Chondrocyte (in vitro differentiated cells): ENCODE data around the gene FHIT. TPM values are rescaled to one million over a fixed set of nuclear protein-coding genes. Genes with fewer than 3 reads are reported as not detected.

Experiments
- DNase-seq: peaks from one replicate; pipeline ENCODE4 v3.0.0; 2021; ENCODE audit warnings: mixed read lengths, low spot score
- H3K27ac Mint-ChIP-seq: one replicate; pipeline ENCODE4 v1.8.0; 2021; ENCODE audit warnings: mild to moderate bottlenecking, moderate library complexity, mixed read lengths; ENCODE audit not compliant: unreplicated experiment
- H3K27me3 Mint-ChIP-seq: 2 replicates; pipeline ENCODE4 v1.8.0; 2021; ENCODE audit warnings: low read depth, mixed read lengths
- H3K36me3 Mint-ChIP-seq: 2 replicates; pipeline ENCODE4 v1.8.0; 2021; ENCODE audit warnings: low read depth, mixed read lengths
- H3K4me1 Mint-ChIP-seq: 2 replicates; pipeline ENCODE4 v1.8.0; 2021; ENCODE audit warnings: low read depth, mild to moderate bottlenecking, mixed read lengths
- H3K4me3 Mint-ChIP-seq: one replicate; pipeline ENCODE4 v1.8.0; 2021; ENCODE audit warnings: mild to moderate bottlenecking, moderate library complexity, mixed read lengths; ENCODE audit not compliant: unreplicated experiment
- H3K9me3 Mint-ChIP-seq: 2 replicates; pipeline ENCODE4 v1.8.0; 2021; ENCODE audit warnings: low read depth, mixed read lengths
- total RNA-seq: library from RNA; stranded (reverse); gene quantifications from 3 replicates; pipeline ENCODE4 v1.2.1, GENCODE V29; 2021
- TF ChIP-seq, protein P1 (sequence below): fragments of 200-600 bp; sonication (generic); IDR thresholded peaks from 2 replicates; pipeline ENCODE4 v1.5.0; 2021; ENCODE audit warnings: antibody characterized with exemption, mild to moderate bottlenecking, moderate library complexity

Gene FHIT
- total RNA-seq, 1 donor from 2014 or later, result 3.8 TPM

DNA sequence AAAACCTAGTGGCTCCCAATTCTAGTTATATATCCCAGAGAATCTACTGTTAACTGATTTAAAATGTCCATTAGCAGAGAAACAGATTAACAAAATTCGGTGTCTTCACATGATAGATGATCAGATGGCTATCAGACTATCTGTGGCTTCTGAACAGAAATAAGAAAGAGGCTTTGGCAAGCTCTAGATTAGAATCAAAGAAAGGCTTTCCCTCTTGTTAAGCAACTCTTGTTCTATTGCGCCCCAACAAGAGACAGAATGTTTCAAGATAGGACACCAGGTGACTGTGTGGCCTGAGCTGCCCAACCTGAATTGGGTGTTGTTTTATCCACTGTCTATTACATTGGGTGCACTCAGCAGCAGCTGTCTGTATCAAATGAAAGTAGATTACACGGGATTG, 483.7 kb downstream of the FHIT start:
- Mint-ChIP-seq H3K36me3 (no peaks in the 10 kb centered on the region), H3K4me1 (peaks cover 3% of the 10 kb centered on the region), H3K27me3 (no peaks in the 10 kb centered on the region), H3K9me3 (no peaks in the 10 kb centered on the region), H3K27ac (no peak overlapping the region), H3K4me3 (no peak overlapping the region)
- TF ChIP-seq, protein P1, sequence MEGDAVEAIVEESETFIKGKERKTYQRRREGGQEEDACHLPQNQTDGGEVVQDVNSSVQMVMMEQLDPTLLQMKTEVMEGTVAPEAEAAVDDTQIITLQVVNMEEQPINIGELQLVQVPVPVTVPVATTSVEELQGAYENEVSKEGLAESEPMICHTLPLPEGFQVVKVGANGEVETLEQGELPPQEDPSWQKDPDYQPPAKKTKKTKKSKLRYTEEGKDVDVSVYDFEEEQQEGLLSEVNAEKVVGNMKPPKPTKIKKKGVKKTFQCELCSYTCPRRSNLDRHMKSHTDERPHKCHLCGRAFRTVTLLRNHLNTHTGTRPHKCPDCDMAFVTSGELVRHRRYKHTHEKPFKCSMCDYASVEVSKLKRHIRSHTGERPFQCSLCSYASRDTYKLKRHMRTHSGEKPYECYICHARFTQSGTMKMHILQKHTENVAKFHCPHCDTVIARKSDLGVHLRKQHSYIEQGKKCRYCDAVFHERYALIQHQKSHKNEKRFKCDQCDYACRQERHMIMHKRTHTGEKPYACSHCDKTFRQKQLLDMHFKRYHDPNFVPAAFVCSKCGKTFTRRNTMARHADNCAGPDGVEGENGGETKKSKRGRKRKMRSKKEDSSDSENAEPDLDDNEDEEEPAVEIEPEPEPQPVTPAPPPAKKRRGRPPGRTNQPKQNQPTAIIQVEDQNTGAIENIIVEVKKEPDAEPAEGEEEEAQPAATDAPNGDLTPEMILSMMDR, result no peak
- no peak for DNase-seq

DNA sequence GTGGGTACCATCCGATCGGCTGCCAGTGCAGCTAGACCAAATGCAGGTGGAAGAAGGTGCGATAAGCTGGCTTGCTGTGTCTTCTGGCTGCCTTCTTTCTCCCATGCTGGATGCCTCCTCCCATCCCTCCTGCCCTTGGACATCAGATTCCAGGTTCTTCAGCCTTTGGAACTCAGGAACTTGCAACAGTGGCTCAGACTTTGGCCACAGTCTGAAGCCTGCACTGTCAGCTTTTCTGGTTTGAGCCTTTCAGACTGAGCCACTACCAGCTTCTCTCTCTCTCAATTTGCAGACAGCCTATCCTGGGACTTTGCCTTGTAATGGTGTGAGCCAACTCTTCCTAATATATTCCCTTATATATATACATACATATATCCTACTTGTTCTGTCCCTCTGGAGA, 485.5 kb downstream of the FHIT start:
- Mint-ChIP-seq H3K9me3 (no peaks in the 10 kb centered on the region), H3K27me3 (no peaks in the 10 kb centered on the region), H3K4me1 (peaks cover 3% of the 10 kb centered on the region), H3K36me3 (no peaks in the 10 kb centered on the region), H3K27ac (no peak overlapping the region), H3K4me3 (no peak overlapping the region)
- no peak for DNase-seq
- TF ChIP-seq, protein P1, result no peak

DNA sequence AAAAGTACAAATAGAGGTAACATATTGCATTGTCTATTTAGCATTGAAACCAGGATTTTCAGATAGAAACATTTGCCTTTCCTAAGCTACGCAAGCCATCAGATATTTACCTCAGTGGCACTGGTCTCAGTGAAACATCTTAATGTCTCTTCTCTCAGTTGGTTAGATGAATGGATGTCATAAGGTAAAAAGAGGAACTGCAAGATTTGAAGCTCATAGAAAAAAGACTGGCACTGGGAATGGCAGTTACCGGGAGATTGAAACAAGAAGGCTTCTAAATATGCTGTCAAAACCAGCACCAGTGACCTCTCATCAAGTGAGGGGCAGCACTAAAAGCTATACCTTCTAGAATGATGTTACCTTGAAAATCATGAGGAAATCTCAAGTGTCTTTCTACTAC, 486.4 kb downstream of the FHIT start:
- no peak for DNase-seq
- H3K27me3 Mint-ChIP-seq, result no peaks in the 10 kb centered on the region
- TF ChIP-seq, protein P1, result no peak
- H3K9me3 Mint-ChIP-seq, result no peaks in the 10 kb centered on the region
- H3K4me1 Mint-ChIP-seq, result peaks cover 3% of the 10 kb centered on the region
- H3K27ac Mint-ChIP-seq, result no peak overlapping the region
- H3K4me3 Mint-ChIP-seq, result no peak overlapping the region
- H3K36me3 Mint-ChIP-seq, result peaks cover under 1% of the 10 kb centered on the region

DNA sequence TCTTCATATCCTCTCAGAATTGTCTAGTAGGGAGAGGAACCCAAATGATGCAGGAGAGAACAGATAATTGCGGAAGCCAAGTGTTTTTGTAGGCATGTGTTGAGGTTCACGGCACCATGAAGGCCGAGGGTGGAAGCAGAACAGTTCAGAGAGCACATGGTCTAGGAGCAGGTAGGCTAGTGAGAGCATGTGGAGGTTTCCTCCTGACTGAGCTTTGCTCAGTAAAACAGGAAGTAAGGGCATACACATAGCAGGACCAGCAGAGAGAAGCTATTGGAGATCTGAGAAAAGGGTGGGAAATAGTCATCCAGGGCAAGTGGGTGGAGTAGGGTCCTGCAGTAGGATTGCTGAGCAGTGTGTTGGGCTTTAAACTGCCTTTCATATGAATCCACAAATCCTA, 491.1 kb downstream of the FHIT start:
- Mint-ChIP-seq H3K4me3 (no peak overlapping the region), H3K9me3 (no peaks in the 10 kb centered on the region), H3K36me3 (peaks cover 2% of the 10 kb centered on the region), H3K4me1 (peaks cover under 1% of the 10 kb centered on the region), H3K27ac (no peak overlapping the region), H3K27me3 (no peaks in the 10 kb centered on the region)
- TF ChIP-seq, protein P1, result no peak
- no peak for DNase-seq

DNA sequence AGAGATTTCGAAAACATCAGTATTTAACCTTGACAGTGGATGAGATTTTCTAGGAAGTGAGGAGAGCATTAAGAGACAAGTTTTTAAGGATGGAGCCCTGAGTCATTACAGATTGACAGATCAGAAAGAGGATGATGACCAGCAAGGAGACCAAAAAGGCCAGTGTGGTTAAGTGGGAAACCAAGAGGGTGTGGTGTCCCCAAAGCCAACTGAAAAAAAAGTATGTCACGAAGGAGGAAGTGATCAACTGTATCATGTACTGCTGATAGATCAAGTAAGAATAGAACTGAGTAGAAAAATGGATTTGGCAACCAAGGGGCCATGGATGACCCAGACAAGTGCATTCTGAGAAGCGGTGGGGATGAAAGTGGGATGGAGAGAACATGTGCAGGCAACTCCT, 491.8 kb downstream of the FHIT start:
- no peak for DNase-seq
- H3K4me1 Mint-ChIP-seq, result peaks cover 3% of the 10 kb centered on the region
- H3K9me3 Mint-ChIP-seq, result no peaks in the 10 kb centered on the region
- H3K4me3 Mint-ChIP-seq, result no peak overlapping the region
- TF ChIP-seq, protein P1, result no peak
- peaks cover 2% of the 10 kb centered on the region for H3K36me3 Mint-ChIP-seq
- no peaks in the 10 kb centered on the region for H3K27me3 Mint-ChIP-seq
- H3K27ac Mint-ChIP-seq, result no peak overlapping the region
